T-helper 1 cell treated with Interleukin-12 subunit alpha and Interleukin-12 subunit beta and Interleukin-4 antibody, amounts not matched to agents 30 μg/mL and 1 μg/mL, for 36 hours (primary cell): ENCODE results near the gene CALHM3.
A peak's percentile ranks its signal among the peaks of the same experiment; 100 is the strongest.
"Not testable (repeated sequence)": the region's sequence is repeated elsewhere in the genome, so short reads cannot be mapped to it uniquely, and the experiment has no call there.

Experiments
- H3K27ac Mint-ChIP-seq: one replicate; pipeline ENCODE4 v1.8.0; 2021; ENCODE audit warnings: mild to moderate bottlenecking, mixed read lengths
- H3K27me3 Mint-ChIP-seq: one replicate; pipeline ENCODE4 v1.8.0; 2021; ENCODE audit warnings: low read depth, mixed read lengths
- H3K36me3 Mint-ChIP-seq: one replicate; pipeline ENCODE4 v1.8.0; 2021; ENCODE audit warnings: low read depth, mixed read lengths
- H3K4me1 Mint-ChIP-seq: one replicate; pipeline ENCODE4 v1.8.0; 2021; ENCODE audit warnings: low read depth, mixed read lengths
- H3K4me3 Mint-ChIP-seq: one replicate; pipeline ENCODE4 v1.8.0; 2021; ENCODE audit warnings: mild to moderate bottlenecking, moderate library complexity, mixed read lengths
- H3K9me3 Mint-ChIP-seq: one replicate; pipeline ENCODE4 v1.8.0; 2021; ENCODE audit warnings: mixed read lengths

The CALHM3 gene

DNA sequence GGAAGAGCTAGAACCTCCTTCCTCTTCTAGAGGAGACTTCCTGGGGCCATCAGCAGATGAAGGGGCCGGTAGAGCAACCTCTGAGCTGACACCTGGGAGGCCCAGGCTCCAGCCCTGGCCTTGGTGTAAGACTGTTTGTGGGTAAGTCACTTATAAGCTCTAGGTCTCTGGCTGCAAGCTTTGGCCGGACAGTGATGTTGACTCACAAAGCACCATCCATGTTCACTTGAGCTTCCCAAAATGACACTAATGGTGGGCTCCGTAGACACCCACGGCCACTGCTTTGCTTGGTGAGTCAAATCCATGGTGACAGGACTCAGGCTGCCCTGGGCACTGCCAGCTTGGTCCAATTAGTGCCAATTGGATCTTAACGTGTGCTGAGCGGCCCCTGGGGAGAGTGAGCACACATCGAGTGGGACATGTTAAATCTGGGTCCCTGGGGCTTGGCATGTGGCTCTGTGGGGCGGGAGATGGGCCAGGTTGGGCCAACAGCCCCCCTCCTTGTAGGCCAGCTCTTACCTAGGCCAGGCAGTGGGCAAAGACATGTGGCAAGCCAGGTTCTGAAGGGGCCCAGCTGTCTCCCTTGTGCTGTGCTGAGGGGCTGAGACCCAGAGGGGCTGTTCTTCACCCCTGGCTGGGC is 31.1 kb upstream of the CALHM3 start:
- no peaks in the 10 kb centered on the region for H3K36me3 Mint-ChIP-seq
- H3K4me1 Mint-ChIP-seq: peaks cover under 1% of the 10 kb centered on the region
- H3K27ac Mint-ChIP-seq: no peak overlapping the region
- no peak overlapping the region for H3K4me3 Mint-ChIP-seq
- H3K27me3 Mint-ChIP-seq: peaks cover 20% of the 10 kb centered on the region
- no peaks in the 10 kb centered on the region for H3K9me3 Mint-ChIP-seq

DNA sequence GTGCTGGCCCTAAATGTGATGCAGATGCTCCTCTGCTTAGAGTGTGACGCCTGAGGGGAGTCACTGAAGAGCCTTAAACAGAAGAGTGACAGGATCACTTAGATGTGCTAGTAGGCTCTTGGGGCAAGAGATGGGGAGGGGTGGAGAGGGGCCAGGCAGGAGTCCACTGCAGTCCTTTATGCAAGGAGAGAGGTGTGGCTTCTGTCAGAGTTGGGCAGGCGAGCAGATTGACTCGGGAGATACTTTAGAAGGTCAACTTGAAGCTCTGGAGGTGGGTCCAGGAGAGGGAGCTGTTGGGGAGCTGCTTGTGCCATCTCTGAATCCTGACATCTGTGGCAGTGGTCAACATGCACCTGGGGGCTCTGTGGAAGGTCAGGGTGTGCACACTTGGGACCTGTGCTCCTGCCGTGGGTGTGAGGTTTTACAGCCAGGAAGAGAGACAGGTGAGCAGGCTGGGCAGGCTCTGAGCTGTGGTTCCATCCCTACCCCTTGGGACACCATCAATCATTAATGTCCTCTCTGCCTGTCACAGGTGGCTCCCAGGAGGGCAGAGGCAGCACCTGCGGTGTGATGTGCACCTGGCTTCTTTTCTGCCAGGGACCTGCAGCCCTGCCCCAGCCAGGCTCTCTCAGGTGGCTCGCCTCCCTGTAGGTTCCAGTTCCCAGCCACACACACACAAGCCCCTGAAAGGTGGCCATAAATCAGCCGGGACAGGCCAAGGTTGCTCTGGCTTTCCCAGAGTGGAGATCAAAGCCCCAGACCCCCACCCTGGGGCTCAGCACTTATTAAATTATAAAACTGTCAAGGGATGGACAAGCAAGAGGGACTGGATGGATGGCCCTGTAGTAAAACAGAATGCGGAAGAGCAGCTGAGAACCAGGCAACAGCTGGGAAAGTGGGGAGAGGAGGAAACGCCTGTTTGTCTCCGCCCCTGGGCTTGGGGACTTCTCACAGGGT is 28.5 kb upstream of the CALHM3 start:
- H3K27ac Mint-ChIP-seq: no peak overlapping the region
- no peaks in the 10 kb centered on the region for H3K36me3 Mint-ChIP-seq
- H3K4me3 Mint-ChIP-seq: no peak overlapping the region

DNA sequence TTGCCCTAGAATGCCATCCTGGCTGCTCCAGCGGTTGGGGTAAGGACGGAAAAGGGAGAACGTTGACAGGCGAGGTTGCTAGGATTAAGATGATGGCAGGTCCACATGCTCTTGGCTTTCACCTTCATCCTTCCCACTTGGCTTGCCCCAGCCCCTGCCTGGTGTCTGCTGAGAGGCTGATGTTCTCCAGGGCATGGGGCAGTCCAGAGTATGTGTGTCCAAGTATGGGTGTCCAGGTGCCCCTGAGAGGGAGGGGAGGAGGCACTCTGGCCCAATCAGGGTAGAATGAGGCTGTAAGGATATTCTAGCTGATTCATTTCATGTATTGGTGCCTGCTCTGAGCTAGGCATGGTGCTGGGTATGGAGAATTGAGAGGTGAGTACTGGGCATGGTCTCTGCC is 27.0 kb upstream of the CALHM3 start:
- Mint-ChIP-seq H3K4me1 (peaks cover 15% of the 10 kb centered on the region), H3K27ac (no peak overlapping the region), H3K36me3 (no peaks in the 10 kb centered on the region), H3K27me3 (peaks cover 29% of the 10 kb centered on the region), H3K9me3 (no peaks in the 10 kb centered on the region), H3K4me3 (no peak overlapping the region)

More for the DNA sequence above, 28.5 kb upstream of the CALHM3 start:
- H3K9me3 Mint-ChIP-seq: no peaks in the 10 kb centered on the region
- H3K27me3 Mint-ChIP-seq: peaks cover 32% of the 10 kb centered on the region
- H3K4me1 Mint-ChIP-seq: peaks cover 11% of the 10 kb centered on the region

DNA sequence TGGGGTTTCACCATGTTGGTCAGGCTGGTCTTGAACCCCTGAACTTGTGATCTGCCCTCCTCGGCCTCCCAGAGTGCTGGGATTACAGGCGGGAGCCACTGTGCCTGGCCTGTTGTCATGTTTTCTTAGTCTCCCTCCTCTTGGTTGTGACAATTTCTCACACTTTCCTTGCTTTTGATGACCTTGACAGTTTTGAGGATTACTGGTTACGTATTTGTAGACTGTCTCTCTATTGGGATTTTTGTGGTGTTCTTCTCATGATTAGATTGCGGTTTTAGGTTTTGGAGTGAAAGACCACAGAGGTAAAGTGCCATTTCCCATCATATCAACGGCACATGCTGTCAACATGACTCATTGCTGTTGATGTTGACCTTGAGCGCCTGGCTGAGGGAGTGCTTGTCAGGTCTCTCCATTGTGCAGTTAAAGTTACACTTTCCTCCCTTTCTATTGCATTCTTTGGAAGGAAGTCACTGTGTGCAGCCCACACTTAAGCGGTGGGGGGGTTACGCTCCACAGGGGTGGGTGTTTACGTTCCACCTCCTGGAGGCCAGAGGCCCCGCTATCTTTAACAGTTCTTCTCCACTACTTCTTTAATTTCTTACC is 25.2 kb upstream of the CALHM3 start:
- Mint-ChIP-seq H3K36me3 (no peaks in the 10 kb centered on the region), H3K4me1 (peaks cover 29% of the 10 kb centered on the region), H3K27ac (peak overlapping the region; percentile 70), H3K9me3 (no peaks in the 10 kb centered on the region), H3K27me3 (peaks cover 35% of the 10 kb centered on the region), H3K4me3 (peak overlapping the region; percentile 30)

DNA sequence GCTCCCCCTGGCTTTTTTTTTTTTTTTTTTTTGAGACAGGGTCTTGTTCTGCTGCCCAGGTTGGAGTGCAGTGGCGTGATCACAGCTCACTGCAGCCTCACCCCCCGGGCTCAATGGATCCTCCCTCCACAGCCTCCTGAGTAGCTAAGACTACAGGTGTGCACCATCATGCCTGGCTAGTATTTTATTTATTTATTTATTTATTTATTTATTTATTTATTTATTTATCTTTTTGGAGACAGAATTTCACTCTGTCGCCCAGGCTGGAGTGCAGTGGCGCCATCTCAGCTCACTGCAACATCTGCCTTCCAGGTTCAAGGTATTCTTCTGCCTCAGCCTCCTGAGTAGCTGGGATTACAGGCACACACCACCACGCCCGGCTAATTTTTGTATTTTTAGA is 24.7 kb upstream of the CALHM3 start:
- H3K4me3 Mint-ChIP-seq, H3K9me3 Mint-ChIP-seq, H3K36me3 Mint-ChIP-seq, H3K27ac Mint-ChIP-seq: not testable (repeated sequence)
- peaks cover 37% of the 10 kb centered on the region for H3K27me3 Mint-ChIP-seq
- H3K4me1 Mint-ChIP-seq: peaks cover 29% of the 10 kb centered on the region

DNA sequence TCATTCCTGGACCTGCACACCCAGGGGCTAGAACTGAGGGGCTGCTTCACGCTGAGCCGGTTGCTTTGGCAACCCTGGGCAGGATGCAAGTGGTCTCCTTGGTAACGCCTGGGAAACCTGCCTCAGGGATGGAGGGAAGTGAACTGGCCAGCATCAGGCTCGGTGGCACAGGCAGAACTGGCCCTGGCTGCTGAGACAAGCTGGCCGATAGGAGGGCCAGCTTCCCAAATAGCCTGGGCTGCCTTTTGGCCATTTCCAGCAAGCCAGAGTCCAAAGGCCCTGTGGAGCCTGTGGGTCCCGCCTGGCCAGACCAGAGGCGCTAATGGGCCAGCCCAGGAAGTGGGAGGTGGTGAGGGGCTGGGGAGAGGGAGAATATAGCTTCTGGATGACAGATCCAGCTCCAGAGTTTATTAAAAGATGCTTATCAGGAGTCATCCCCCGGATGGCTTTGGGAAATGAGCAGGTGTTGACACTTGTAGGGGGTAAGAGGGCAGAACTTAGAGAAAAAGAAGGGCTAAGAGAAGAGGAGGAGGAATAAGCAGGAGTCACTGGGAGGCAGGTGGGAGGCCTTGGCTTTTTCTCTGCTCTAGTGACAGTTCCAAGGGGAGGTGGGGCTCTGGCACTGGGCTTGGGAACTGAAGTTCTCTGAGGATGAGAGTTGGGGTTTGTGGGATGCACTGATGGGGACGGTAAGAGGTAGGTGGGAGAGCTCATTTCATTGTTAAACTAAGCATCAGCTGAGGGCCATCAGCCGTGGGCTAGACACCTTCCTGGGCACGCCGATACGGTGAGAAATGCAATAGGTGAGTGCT is 24.0 kb upstream of the CALHM3 start:
- H3K36me3 Mint-ChIP-seq: no peaks in the 10 kb centered on the region
- H3K4me3 Mint-ChIP-seq: peak overlapping the region; percentile 25
- peaks cover 41% of the 10 kb centered on the region for H3K27me3 Mint-ChIP-seq
- peaks cover 29% of the 10 kb centered on the region for H3K4me1 Mint-ChIP-seq
- no peaks in the 10 kb centered on the region for H3K9me3 Mint-ChIP-seq
- no peak overlapping the region for H3K27ac Mint-ChIP-seq

DNA sequence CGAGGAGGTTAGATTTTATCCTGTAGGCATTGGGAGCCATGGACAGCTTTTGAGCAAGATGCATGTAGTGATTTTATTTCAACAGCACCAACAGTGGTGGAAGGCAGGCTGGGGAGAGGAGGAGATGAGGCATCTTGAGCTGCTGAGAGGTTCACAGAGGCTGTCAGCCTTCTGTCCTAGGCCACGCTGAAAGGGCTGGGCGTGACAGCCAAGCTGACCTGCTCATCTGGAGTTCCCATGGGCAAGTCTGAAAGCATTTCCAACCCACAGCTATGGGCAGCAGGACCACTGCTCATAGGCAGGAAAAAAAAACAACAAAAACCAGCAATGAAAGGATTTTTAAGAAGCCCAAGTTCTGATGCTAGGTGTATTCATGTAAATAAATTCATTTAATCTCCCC is 22.1 kb upstream of the CALHM3 start:
- H3K36me3 Mint-ChIP-seq: no peaks in the 10 kb centered on the region
- H3K9me3 Mint-ChIP-seq: no peaks in the 10 kb centered on the region

DNA sequence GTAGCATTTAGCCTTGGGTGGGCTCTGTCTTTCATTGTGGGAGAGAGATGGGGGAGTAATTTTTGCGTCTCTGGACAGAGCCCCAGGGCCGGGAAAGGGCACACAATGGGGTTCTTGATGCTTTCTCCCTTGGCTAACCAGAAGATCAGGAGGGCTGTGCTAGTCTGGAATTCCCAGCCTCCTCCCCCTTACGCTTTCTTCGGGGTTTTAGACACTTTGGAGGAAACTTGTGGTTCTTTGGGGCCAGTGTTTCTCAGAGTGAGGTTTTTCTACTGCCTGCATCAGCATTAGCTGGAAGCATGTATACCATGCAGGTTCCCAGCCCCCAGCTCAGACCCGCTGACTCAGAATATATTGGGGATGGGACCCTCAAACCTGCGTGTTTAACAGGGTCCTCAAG is 21.4 kb upstream of the CALHM3 start:
- Mint-ChIP-seq H3K4me3 (peak overlapping the region; percentile 6), H3K4me1 (peaks cover 29% of the 10 kb centered on the region), H3K27me3 (peaks cover 58% of the 10 kb centered on the region), H3K9me3 (no peaks in the 10 kb centered on the region), H3K36me3 (no peaks in the 10 kb centered on the region), H3K27ac (no peak overlapping the region)

More for the DNA sequence above, 22.1 kb upstream of the CALHM3 start:
- Mint-ChIP-seq H3K4me3 (no peak overlapping the region), H3K27me3 (peaks cover 51% of the 10 kb centered on the region), H3K4me1 (peaks cover 29% of the 10 kb centered on the region), H3K27ac (no peak overlapping the region)

DNA sequence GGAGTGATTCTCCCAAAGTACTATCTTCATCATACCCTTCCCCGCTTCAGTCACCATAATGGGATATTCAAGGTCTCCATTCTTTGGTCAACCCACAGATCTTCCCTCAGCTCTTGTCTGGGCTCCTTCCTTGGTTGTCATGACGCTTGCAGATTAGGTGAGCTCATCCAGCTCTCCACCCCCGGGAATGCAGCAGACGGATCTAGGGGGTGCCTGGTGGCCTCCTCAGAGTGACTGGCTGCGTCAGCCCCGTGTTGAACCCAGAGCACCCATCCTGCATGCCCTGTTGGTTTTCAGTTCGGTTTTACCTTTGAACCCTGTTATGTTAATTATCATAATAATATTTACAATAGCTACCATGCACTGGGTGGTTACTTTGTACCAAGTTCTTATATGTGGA is 20.8 kb upstream of the CALHM3 start:
- no peak overlapping the region for H3K4me3 Mint-ChIP-seq
- H3K27me3 Mint-ChIP-seq: peaks cover 64% of the 10 kb centered on the region
- peaks cover 29% of the 10 kb centered on the region for H3K4me1 Mint-ChIP-seq
- no peak overlapping the region for H3K27ac Mint-ChIP-seq
- no peaks in the 10 kb centered on the region for H3K9me3 Mint-ChIP-seq
- no peaks in the 10 kb centered on the region for H3K36me3 Mint-ChIP-seq

DNA sequence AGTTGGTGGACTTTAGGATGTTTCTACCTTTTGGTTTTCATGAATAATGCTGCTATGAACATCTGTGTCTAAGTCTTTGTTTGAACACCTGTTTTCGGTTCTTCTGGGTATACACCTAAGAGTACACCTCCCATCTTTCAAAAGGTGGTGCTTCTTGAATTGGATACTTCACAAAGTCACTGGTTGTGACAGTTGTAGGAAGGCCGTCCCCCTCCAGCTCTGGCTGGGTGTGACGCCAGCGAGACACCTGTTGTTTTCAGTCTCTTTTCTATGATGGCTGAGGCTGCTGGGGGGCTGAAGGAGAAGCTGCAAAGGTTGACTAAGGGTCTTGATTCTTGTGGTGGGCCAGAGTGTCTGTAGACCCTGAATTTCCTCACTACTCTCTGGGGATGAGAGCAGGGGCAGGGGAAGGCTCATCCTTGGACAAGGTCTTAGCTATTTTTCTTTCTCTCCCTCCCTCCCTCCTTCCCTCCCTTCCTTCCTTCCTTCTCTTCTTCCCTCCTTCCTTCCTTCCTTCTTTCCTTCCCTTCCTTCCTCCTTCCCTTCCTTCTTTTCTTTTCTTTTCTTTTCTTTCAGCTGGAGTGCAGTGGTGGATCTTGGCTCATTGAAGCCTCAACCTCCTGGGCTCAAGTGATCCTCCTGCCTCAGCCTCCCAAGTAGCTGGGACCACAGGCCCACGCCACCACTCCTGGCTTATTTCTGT is 20.0 kb upstream of the CALHM3 start:
- Mint-ChIP-seq H3K27me3 (peaks cover 67% of the 10 kb centered on the region), H3K36me3 (no peaks in the 10 kb centered on the region), H3K9me3 (no peaks in the 10 kb centered on the region), H3K4me1 (peaks cover 27% of the 10 kb centered on the region), H3K4me3 (no peak overlapping the region), H3K27ac (no peak overlapping the region)

DNA sequence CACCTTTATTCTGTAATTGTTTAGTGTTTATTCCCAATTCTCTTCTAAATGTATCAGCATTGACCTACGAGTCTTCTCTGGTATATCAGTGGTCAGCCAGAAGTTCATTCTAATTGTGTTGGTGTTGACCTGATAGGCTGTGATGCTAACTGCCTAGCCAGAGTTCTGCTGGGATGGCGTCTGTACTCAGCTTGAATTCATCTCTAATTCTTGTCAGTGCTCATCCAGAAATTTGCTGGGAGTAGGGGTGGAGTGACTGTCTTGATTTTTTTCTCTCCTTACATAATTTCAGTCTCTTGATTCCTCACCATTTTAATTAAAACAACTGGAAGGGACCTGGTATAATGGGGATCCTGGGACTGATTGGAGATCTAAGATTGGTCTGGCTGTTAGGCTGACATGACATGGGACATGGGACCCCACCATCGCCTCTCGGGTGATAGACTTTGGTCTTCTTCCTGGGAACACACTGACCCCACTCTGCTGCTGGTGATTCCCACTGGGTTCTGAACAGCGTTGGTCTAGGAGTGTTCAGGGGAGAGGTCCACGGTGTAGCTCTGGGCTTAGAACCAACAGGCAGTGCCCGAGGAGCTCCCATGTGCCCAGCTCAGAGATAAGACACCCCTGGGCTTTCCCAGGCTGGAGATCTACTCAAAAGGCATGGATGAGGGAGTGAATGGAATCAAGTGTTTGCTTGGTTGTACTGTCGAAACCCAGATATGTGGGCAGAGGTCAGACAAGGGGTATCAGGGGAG is 18.3 kb upstream of the CALHM3 start:
- H3K4me3 Mint-ChIP-seq: no peak overlapping the region
- peaks cover 26% of the 10 kb centered on the region for H3K4me1 Mint-ChIP-seq
- no peak overlapping the region for H3K27ac Mint-ChIP-seq
- H3K36me3 Mint-ChIP-seq: no peaks in the 10 kb centered on the region
- no peaks in the 10 kb centered on the region for H3K9me3 Mint-ChIP-seq
- H3K27me3 Mint-ChIP-seq: peaks cover 68% of the 10 kb centered on the region

DNA sequence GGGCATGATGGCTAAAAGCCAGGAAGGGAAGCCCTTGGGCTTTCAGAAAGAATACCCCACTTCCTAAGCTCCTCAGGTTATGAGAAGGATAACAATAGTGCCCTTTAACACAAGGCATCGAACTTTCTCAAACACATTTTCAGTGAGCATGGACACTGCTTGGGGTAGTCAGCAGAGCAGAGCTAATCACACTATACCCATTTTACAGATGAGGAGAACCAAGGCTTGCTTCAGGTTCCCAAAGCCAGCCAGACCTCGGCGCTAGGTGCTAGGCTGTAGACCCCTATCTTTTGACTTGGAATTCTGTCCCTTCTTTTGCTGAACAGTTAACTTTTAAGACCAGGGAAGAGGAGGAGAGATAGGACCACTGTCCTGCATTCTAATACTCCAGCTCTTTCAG is 16.3 kb upstream of the CALHM3 start:
- Mint-ChIP-seq H3K9me3 (no peaks in the 10 kb centered on the region), H3K4me1 (peaks cover 19% of the 10 kb centered on the region), H3K4me3 (peak overlapping the region; percentile 58), H3K36me3 (no peaks in the 10 kb centered on the region), H3K27me3 (peaks cover 75% of the 10 kb centered on the region), H3K27ac (no peak overlapping the region)
